GM12878 (cell line): ENCODE measurements around the gene RREB1. TPM values are rescaled to one million over a fixed set of nuclear protein-coding genes. Genes with fewer than 3 reads are reported as not detected.

Experiments
- ATF3 ChIP-seq: IDR thresholded peaks from 2 replicates; pipeline ENCODE4 v1.6.1; 2011; ENCODE audit warnings: low read depth, mild to moderate bottlenecking, low read length, moderate library complexity, borderline replicate concordance; ENCODE audit errors: extremely low read depth
- ATF7 ChIP-seq: fragments of 450-650 bp; IDR thresholded peaks from 2 replicates; pipeline ENCODE4 v1.6.1; 2016; ENCODE audit warnings: low read depth, mild to moderate bottlenecking
- BACH1 ChIP-seq: fragments of 450-650 bp; IDR thresholded peaks from 2 replicates; pipeline ENCODE4 v1.6.1; 2017; ENCODE audit warnings: mild to moderate bottlenecking, borderline replicate concordance
- CREM ChIP-seq: IDR thresholded peaks from 2 replicates; pipeline ENCODE4 v1.6.1; 2014; ENCODE audit warnings: antibody characterized with exemption, low read depth
- E2F4 ChIP-seq: IDR thresholded peaks from 2 replicates; pipeline ENCODE4 v1.6.1; 2012; ENCODE audit warnings: low read depth, low read length, improper control_type of control experiment
- E2F8 ChIP-seq: fragments of 450-650 bp; IDR thresholded peaks from 2 replicates; pipeline ENCODE4 v1.6.1; 2018; ENCODE audit warnings: mild to moderate bottlenecking, low read depth, moderate library complexity; ENCODE audit not compliant: partially characterized antibody
- EED ChIP-seq: sonication (generic); IDR thresholded peaks from 2 replicates; pipeline ENCODE4 v1.6.1; 2016; ENCODE audit warnings: antibody characterized with exemption, low read depth
- IKZF2 ChIP-seq, 2 experiments: fragments of 450-650 bp; IDR thresholded peaks; 2 replicates each; pipeline ENCODE4 v1.6.1; 2017; ENCODE audit warnings: mild to moderate bottlenecking in 2 of 2, moderate library complexity in 2 of 2
- KLF5 ChIP-seq: fragments of 450-650 bp; IDR thresholded peaks from 2 replicates; pipeline ENCODE4 v1.6.1; 2014; ENCODE audit warnings: mild to moderate bottlenecking; ENCODE audit not compliant: partially characterized antibody
- MYB ChIP-seq: fragments of 150-350 bp; IDR thresholded peaks from 2 replicates; pipeline ENCODE4 v1.6.1; 2014; ENCODE audit warnings: mild to moderate bottlenecking, low read depth, low read length, borderline replicate concordance
- NBN ChIP-seq: fragments of 450-650 bp; IDR thresholded peaks from 2 replicates; pipeline ENCODE4 v1.6.1; 2016
- NRF1 ChIP-seq: conservative IDR thresholded peaks from 2 replicates; pipeline ENCODE4 v1.6.1; 2011; ENCODE audit warnings: mild to moderate bottlenecking, low read depth, low read length, improper control_type of control experiment
- PAX8 ChIP-seq: fragments of 450-650 bp; IDR thresholded peaks from 2 replicates; pipeline ENCODE4 v1.6.1; 2017; ENCODE audit warnings: mild to moderate bottlenecking, moderate library complexity
- RAD21 ChIP-seq: IDR thresholded peaks from 2 replicates; pipeline ENCODE4 v1.6.1; 2011; ENCODE audit warnings: mild to moderate bottlenecking, low read depth, low read length, moderate library complexity; ENCODE audit not compliant: insufficient read depth
- RBBP5 ChIP-seq: fragments of 200-600 bp; sonication (generic); conservative IDR thresholded peaks from 2 replicates; pipeline ENCODE4 v1.6.1; 2016
- RFX5 ChIP-seq: IDR thresholded peaks from 2 replicates; pipeline ENCODE4 v1.6.1; 2011; ENCODE audit warnings: low read depth, low read length, improper control_type of control experiment
- SMAD1 ChIP-seq: fragments of 450-650 bp; IDR thresholded peaks from 2 replicates; pipeline ENCODE4 v1.6.1; 2018; ENCODE audit warnings: mild to moderate bottlenecking, low read depth; ENCODE audit not compliant: partially characterized antibody
- SMAD5 ChIP-seq: IDR thresholded peaks from 2 replicates; pipeline ENCODE4 v1.6.1; 2016; ENCODE audit warnings: antibody characterized with exemption, low read depth
- SP1 ChIP-seq: IDR thresholded peaks from one replicate; pipeline ENCODE4 v1.6.1; 2011; ENCODE audit warnings: low read depth, low read length
- USF2 ChIP-seq: IDR thresholded peaks from 2 replicates; pipeline ENCODE4 v1.6.1; 2011; ENCODE audit warnings: low read depth, low read length, improper control_type of control experiment, borderline replicate concordance
- WRNIP1 ChIP-seq: IDR thresholded peaks from 2 replicates; pipeline ENCODE4 v1.6.1; 2011; ENCODE audit warnings: low read depth, low read length, improper control_type of control experiment, borderline replicate concordance
- ZBTB33 ChIP-seq: fragments of 450-650 bp; IDR thresholded peaks from 2 replicates; pipeline ENCODE4 v1.6.1; 2017; ENCODE audit warnings: mild to moderate bottlenecking
- ZNF384 ChIP-seq: IDR thresholded peaks from 2 replicates; pipeline ENCODE4 v1.6.1; 2012; ENCODE audit warnings: low read depth, mild to moderate bottlenecking, low read length, improper control_type of control experiment, borderline replicate concordance
- ZNF622 ChIP-seq: fragments of 450-650 bp; IDR thresholded peaks from 2 replicates; pipeline ENCODE4 v1.6.1; 2017; ENCODE audit warnings: mild to moderate bottlenecking, inconsistent platforms
- polyA plus RNA-seq, 11 experiments: library from polyadenylated mRNA; depleted of rRNA in 4 of 11; unstranded in 6 of 11; stranded (reverse) in 5 of 11; fragments of >200 nt; fragmentation: Nextera tagmentation in 4 of 11; fragmentation: Illumina TruSeq in 1 of 11; extraction: Ambion mirVana in 4 of 11; extraction: Trizol in 1 of 11; gene quantifications; 1 replicate in 1 of 11; 2 replicates in 10 of 11; pipeline versions ENCODE4 v1.2.1 to v1.2.3, GENCODE V29; 2011 to 2016; ENCODE audit warnings: inconsistent platforms in 2 of 11, missing spikeins in 2 of 11, low read depth in 1 of 11
- total RNA-seq, 4 experiments: library from RNA; depleted of rRNA in 3 of 4; stranded (reverse); fragments of >200 nt in 3 of 4; fragmentation: Illumina TruSeq in 1 of 4; extraction: Trizol in 1 of 4; gene quantifications; 2 replicates each; pipeline versions ENCODE4 v1.2.1 to v1.2.3, GENCODE V29; 2013 to 2021

RREB1 gene
- total and polyA plus RNA-seq, 10 of the 15 experiments (the other 5 are each of a cell fraction or from before 2014, with no cell fraction given): 1.9 to 30.3 (median 8.6) TPM

- TF ChIP-seq ZNF384 (no peak), WRNIP1 (no peak), BACH1 (no peak), E2F4 (no peak), ATF7 (no peak), E2F8 (no peak), NBN (peak; percentile 51; the same call in 1 of the 2 replicates), SP1 (peak; percentile 6), EED (peak; percentile 49), RFX5 (no peak), ZBTB33 (no peak), PAX8 (no peak), SMAD1 (no peak), ATF3 (no peak), CREM (peak; percentile 42; the same call in 1 of the 2 replicates), MYB (no peak), ZNF622 (no peak), USF2 (no peak), KLF5 (no peak), RBBP5 (no peak), IKZF2 (IDR thresholded peaks at IDR 0.05) (peak; percentile 7 to 26; a peak in 1 of 4 replicates), RAD21 (peak; percentile 18; the same call in 1 of the 2 replicates), SMAD5 (peak; percentile 26; the same call in 1 of the 2 replicates), NRF1 (no peak)
These were observed 796 bp upstream of the RREB1 start (continued) for GRCh38 chr6:7106752-7107577.
